ENCODE data around the gene TNRC6A.
"Not testable (repeated sequence)": the region's sequence is repeated elsewhere in the genome, so short reads cannot be mapped to it uniquely, and the experiment has no call there.

Gene TNRC6A

DNA sequence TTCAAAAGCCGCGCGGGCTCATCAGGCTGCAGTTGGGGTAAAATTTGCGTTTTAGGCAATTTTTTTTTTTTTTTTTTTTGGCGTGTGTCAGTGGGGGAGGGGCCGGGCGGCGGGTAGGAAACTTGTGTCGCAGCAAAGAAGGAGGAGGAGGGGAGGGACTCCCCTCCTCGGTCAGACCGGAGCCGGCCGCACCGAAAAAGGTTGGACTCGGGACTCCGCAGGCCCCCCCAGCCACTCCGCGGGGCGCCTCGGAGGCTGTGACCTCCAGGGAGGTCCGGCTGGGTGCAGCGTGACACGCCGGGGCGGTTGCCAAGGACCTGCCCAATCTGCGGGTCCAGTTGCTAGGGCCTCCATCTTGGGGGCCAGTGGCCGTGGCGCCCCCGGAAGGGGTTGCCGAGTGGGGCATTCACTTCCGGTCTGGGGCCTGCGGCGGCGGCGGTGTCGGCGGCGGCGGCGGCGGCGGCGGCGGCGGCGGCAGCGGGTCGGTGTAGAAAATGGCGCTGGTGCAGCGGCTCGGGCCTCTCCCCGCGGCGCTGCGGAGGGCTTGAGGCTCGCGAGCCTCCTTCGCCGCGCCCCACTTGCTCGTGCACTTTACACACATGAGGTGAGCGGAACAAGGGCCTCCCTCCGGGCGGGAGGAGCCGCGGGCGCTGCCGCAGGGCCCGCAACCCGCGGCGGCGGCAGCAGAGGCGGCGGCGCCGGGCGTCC lies at the start of gene TNRC6A:
TSS of gene TNRC6A (plus strand) at position 409 of the 708 bp plus-strand sequence. CDS start at position 600, 191 bp downstream.
- DNase-seq = peak; percentile 75 to 76

- DNase-seq = no peak
Observed at GRCh38 chr16:24681793-24682192, 47.7 kb upstream of the TNRC6A start.

DNA sequence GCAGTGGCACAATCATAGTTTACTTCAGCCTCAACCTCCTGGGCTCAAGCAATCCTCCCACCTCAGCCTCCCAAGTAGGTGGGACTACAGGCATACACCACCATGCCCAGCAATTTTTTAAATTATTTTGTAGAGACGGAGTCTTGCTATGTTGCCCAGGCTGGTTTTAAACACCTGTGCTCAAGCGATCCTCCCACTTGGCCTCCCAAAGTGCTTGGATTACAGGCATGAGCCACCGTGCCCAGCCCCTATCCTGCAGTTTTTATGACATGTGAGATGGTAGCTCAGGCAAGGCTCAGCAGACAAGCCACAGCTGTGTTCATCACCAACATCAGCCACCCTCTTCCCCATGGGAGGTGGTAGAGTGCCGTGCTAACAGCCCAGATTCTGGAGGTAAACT lies 46.2 kb upstream of the TNRC6A start:
- DNase-seq = no peak

DNA sequence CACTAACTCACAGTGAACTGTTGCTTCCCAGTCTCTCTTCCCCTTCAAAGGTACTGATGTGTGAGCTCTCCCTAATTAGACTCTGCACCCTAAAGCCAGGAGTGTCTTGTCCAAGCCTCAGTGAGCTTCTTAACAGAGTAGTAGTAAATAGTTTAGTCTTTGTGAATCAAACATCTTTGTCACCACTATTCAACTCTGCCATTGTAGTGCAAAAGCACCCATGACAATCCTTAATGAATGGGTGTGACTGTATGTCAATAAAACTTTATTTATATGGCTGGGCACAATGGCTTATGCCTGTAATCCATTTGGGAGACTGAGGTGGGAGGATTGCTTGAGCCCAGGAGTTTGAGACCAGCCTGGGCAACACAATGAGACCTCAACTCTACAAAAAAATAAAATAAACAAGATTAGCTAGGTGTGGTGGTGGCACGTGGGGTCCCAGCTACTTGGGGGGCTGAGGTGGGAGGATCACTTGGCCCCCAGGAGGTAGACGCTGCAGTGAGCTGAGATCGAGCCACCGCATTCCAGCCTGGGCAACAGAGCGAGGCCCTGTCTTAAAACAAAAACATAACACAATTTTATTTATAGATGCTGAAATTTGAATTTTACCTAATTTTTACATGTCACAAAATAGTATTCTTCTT lies 45.5 kb upstream of the TNRC6A start:
- DNase-seq = no peak

GRCh38 chr16:24685539-24686432 lies 43.7 kb upstream of the TNRC6A start:
- DNase-seq = no peak

- no peak for DNase-seq
Observed at GRCh38 chr16:24686678-24687077, 42.8 kb upstream of the TNRC6A start.

DNA sequence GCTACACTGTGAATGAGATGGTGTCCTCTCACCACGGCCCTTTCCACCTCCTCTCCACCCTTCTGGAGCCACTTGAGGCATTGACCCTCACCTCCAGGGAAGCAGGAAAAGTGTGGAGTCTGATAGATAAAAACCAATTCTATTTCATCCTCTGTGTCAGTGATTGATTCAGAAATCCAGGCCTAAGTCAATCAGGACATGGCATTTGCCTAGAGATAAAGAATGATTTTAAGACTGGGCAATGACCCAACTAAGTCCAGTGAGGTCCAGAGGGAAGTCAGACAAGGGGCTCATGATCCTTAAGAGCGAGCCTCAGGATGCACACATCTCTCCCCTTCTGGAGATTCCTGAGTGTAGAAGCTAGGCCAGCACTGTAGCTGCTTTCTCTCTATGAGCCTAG lies 41.1 kb upstream of the TNRC6A start:
- DNase-seq = no peak

- DNase-seq = no peak
Observed at GRCh38 chr16:24689128-24689527, 40.3 kb upstream of the TNRC6A start.

- DNase-seq = no peak
Observed at GRCh38 chr16:24692854-24693253, 36.6 kb upstream of the TNRC6A start.

GRCh38 chr16:24694931-24695330 lies 34.5 kb upstream of the TNRC6A start:
- no peak for DNase-seq

GRCh38 chr16:24696699-24697098 lies 32.8 kb upstream of the TNRC6A start:
- no peak for DNase-seq

DNA sequence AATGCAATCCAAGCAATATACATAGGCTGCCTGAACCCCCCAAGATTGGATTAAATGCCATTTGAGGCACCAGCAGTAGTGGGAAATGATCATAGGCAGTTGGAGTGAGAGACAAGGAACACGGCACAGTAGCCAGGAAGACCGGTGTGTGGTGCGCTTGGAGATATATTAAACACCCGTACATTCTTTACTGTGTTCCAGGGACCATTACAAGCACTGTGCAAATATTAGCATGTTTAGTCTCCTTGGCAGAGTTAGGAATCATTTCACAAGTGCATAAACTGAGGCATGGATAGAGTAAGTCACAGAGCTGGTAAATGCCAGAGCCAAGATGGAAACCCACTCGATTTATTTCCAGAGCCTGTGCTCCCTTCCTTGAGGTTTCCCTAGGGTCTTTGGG lies 31.1 kb upstream of the TNRC6A start:
- DNase-seq = no peak

- DNase-seq = no peak
Observed at GRCh38 chr16:24699151-24699723, 30.2 kb upstream of the TNRC6A start.

DNA sequence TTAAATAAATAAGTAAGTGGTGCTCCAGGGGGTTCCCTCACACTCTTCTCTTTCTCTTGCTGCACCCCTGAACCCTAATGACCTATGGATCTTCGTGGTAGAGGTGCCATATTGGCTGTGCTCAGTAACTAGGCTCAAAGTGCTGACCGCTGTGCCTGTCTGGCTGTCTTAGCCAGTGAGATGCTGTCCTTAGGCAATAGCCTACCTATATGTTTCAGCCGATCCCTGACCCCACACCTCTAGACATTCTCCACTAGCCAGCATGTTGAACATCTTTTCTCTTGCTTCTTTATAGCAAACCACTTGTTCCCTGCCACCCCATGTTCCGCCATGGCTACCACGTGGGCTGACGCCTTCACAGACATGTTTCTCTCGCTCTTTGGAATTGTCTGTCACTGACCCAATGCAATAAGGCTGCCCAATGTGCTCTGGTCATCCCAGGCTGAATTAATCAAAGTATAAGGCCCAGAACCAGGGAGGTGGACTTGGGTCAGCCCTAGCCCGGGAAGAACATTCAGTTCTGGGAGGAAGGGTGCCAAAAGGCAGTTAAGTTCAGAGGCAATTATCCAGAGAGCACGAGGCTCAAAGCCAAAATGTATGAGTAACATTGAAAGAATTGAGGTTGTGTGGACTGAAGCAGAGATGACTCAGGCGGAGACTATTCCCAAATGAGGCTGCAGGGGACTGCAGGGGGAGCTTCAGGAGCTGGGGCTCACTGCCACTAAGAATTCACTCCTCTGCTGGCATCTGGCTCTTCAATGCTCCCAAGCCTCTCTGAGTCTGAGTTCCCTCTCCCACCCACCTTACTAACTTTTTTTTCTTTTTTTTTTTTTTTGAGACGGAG lies 28.7 kb upstream of the TNRC6A start:
- DNase-seq = no peak

GRCh38 chr16:24701521-24701951 lies 27.9 kb upstream of the TNRC6A start:
- DNase-seq = no peak

DNA sequence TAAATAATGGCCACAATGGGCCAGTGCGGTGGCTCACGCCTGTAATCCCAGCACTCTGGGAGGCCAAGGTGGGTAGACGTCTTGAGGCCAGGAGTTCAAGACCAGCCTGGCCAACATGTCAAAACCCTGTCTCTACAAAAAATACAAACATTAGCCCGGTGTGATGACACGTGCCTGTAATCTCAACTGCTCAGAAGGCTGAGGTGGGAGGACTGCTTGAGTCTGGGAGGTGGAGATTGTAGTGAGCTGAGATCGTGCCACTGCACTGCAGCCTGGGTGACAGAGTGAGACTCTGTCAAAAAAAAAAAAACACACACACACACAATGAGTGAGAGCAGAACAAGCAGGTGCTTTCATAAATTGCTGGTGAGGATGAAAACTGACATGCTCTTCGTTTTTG lies 21.7 kb upstream of the TNRC6A start:
- DNase-seq = not testable (repeated sequence)

- no peak for DNase-seq
Observed at GRCh38 chr16:24713379-24713778, 16.1 kb upstream of the TNRC6A start.

- DNase-seq = no peak
Observed at GRCh38 chr16:24717411-24717810, 12.0 kb upstream of the TNRC6A start.

GRCh38 chr16:24718967-24719521 lies 10.4 kb upstream of the TNRC6A start:
- DNase-seq = no peak

- peak; percentile 35 to 49 for DNase-seq
Observed at GRCh38 chr16:24721830-24722238, 7.6 kb upstream of the TNRC6A start.

DNA sequence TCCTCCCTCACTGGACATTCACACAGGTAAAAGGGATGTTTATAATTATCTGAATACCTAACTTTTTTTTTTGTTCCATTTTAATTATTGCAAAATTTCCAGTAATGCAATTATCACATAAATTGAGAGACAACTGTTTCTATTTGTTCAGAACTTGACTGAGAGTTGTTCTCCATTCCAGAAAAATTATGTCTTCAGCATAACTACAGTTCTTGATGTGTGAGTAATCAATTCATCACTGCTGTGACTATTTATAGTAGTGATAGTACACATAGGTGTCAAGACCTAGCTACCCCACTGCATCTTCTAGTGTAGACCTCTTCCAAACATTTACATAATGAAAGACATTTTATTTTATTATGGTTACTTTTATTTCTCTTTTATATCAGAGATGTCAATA lies 5.8 kb upstream of the TNRC6A start:
- DNase-seq = no peak

DNA sequence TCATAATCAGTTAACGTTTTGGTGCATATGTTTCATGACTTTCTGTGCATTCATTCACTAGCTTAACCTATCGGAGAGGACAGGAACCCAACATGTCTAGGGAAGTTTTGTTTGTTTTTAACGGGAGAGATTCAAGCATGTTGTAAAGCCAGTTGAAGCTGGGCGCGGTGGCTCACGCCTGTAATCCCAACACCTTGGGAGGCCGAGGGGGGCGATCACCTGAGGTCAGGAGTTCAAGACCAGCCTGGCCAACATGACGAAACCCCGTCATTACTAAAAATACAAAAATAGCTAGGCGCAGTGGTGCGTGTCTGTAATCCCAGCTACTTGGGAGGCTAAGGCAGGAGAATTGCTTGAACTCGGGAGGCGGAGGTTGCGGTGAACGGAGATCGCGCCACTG lies 1.4 kb upstream of the TNRC6A start:
- DNase-seq = no peak

All from stimulated activated CD4-positive, alpha-beta T cell treated with anti-CD3 and anti-CD28 coated beads, Interleukin-2, amount 100 ng/mL, for 48 hours (primary cell).